Effector memory CD4-positive, alpha-beta T cell (primary cell): Measurements from ENCODE around the gene HSD3B1.

ENCODE experiments used
- DNase-seq, 3 donors: peaks; one replicate each; pipeline ENCODE4 v3.0.0-alpha.2; 2020
- H3K27ac ChIP-seq: 2 replicates; pipeline ENCODE4 v1.7.0; 2013; ENCODE audit warnings: mild to moderate bottlenecking, low read length, moderate library complexity; ENCODE audit not compliant: insufficient read depth, poor library complexity, severe bottlenecking
- H3K27me3 ChIP-seq: replicated peaks from 2 replicates; pipeline ENCODE4 v1.7.0; 2013; ENCODE audit warnings: mild to moderate bottlenecking, low read length; ENCODE audit not compliant: insufficient read depth, control insufficient read depth, poor library complexity, severe bottlenecking
- H3K36me3 ChIP-seq: 2 replicates; pipeline ENCODE4 v1.7.0; 2013; ENCODE audit warnings: mild to moderate bottlenecking, low read length, moderate library complexity; ENCODE audit not compliant: control insufficient read depth, insufficient read depth
- H3K4me1 ChIP-seq: 2 replicates; pipeline ENCODE4 v1.7.0; 2013; ENCODE audit warnings: low read length, mild to moderate bottlenecking; ENCODE audit not compliant: control insufficient read depth, insufficient read depth, poor library complexity, severe bottlenecking
- H3K4me3 ChIP-seq: 2 replicates; pipeline ENCODE4 v1.7.0; 2013; ENCODE audit warnings: low read length, low read depth, mild to moderate bottlenecking; ENCODE audit not compliant: insufficient read depth, poor library complexity, severe bottlenecking
- H3K9me3 ChIP-seq: 2 replicates; pipeline ENCODE4 v1.7.0; 2013; ENCODE audit warnings: mild to moderate bottlenecking, low read length, moderate library complexity; ENCODE audit not compliant: control insufficient read depth

HSD3B1 gene

DNA sequence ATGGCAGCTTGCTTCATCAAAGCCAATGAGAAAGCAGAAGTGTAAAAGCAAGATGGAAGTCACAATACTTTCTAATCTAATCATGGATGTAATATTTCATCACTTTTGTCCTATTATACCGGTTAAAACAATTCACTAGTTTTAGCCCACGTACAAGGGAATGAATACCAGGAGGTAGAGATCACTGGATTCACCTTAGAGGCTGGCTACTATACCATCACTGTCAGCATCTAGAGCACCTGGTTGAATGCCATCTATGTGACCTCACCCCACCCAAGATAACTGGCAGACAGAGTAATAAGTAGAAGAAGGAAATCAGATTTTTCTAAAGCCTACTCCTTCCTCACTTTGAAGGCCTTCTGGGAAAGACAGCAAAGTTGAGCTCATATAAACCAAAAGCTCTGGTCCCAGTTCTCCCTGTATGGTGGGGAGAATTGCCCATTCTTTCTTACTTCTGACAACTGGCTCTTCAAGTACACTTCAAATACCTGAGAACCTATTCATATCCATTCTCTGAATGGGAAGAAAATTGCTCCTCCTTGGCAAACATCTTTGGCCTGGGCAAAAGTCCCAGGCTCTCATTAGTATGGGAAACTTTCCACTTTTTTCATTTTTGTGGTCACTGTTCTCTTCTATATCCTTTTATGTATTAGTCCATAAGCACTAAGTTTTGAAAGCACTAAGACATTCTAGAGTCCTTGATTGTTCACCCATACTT is 24.8 kb downstream of the HSD3B1 start:
- H3K27ac ChIP-seq, result no peak overlapping the region
- no peak for DNase-seq
- H3K4me1 ChIP-seq, result no peaks in the 10 kb centered on the region
- H3K27me3 ChIP-seq, result no peaks in the 10 kb centered on the region
- no peaks in the 10 kb centered on the region for H3K9me3 ChIP-seq
- no peaks in the 10 kb centered on the region for H3K36me3 ChIP-seq
- H3K4me3 ChIP-seq, result no peak overlapping the region

GRCh38 chr1:119532324-119532910 is 25.4 kb downstream of the HSD3B1 start:
- H3K4me1 ChIP-seq, result no peaks in the 10 kb centered on the region
- no peaks in the 10 kb centered on the region for H3K9me3 ChIP-seq
- no peak overlapping the region for H3K27ac ChIP-seq
- DNase-seq, result no peak
- no peaks in the 10 kb centered on the region for H3K27me3 ChIP-seq
- H3K36me3 ChIP-seq, result no peaks in the 10 kb centered on the region
- H3K4me3 ChIP-seq, result no peak overlapping the region

GRCh38 chr1:119535381-119535780 is 28.4 kb downstream of the HSD3B1 start:
- no peaks in the 10 kb centered on the region for H3K4me1 ChIP-seq
- no peak overlapping the region for H3K27ac ChIP-seq
- H3K36me3 ChIP-seq, result no peaks in the 10 kb centered on the region
- DNase-seq, result no peak
- no peak overlapping the region for H3K4me3 ChIP-seq
- no peaks in the 10 kb centered on the region for H3K9me3 ChIP-seq
- H3K27me3 ChIP-seq, result no peaks in the 10 kb centered on the region

DNA sequence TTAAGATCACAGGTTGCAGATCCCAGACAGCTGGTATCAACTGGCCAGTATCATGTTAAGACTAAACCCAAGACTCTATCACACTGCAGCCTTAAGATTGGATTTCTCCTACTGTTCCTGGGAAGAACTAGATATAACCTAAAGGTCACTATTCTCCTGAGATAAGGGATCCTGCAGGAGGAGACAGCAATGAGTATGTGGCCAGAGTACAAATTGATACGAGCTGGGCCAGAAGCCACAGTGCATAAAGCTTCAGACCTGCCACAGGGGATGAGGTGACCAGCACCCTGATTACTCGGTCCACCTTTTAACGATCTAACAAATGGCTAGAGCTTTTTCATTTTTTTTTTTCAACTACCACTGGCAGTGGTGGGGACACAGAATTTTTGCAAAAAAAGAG is 31.0 kb downstream of the HSD3B1 start:
- Histone ChIP-seq H3K36me3 (no peaks in the 10 kb centered on the region), H3K9me3 (no peaks in the 10 kb centered on the region), H3K27me3 (no peaks in the 10 kb centered on the region), H3K27ac (no peak overlapping the region), H3K4me3 (no peak overlapping the region), H3K4me1 (no peaks in the 10 kb centered on the region)
- no peak for DNase-seq

GRCh38 chr1:119539636-119540035 is 32.6 kb downstream of the HSD3B1 start:
- no peak for DNase-seq
- Histone ChIP-seq H3K9me3 (no peaks in the 10 kb centered on the region), H3K36me3 (no peaks in the 10 kb centered on the region), H3K4me3 (no peak overlapping the region), H3K27ac (no peak overlapping the region), H3K27me3 (no peaks in the 10 kb centered on the region), H3K4me1 (no peaks in the 10 kb centered on the region)

- H3K36me3 ChIP-seq, result no peaks in the 10 kb centered on the region
- no peaks in the 10 kb centered on the region for H3K27me3 ChIP-seq
- no peak overlapping the region for H3K4me3 ChIP-seq
- no peak overlapping the region for H3K27ac ChIP-seq
- no peak for DNase-seq
- H3K9me3 ChIP-seq, result no peaks in the 10 kb centered on the region
- H3K4me1 ChIP-seq, result no peaks in the 10 kb centered on the region
Measured at GRCh38 chr1:119541389-119541788, 34.4 kb downstream of the HSD3B1 start.

- H3K4me3 ChIP-seq, result no peak overlapping the region
- no peak overlapping the region for H3K27ac ChIP-seq
- H3K36me3 ChIP-seq, result no peaks in the 10 kb centered on the region
- H3K4me1 ChIP-seq, result no peaks in the 10 kb centered on the region
- H3K9me3 ChIP-seq, result no peaks in the 10 kb centered on the region
- H3K27me3 ChIP-seq, result no peaks in the 10 kb centered on the region
- DNase-seq, result no peak
Measured at GRCh38 chr1:119542492-119542946, 35.5 kb downstream of the HSD3B1 start.

DNA sequence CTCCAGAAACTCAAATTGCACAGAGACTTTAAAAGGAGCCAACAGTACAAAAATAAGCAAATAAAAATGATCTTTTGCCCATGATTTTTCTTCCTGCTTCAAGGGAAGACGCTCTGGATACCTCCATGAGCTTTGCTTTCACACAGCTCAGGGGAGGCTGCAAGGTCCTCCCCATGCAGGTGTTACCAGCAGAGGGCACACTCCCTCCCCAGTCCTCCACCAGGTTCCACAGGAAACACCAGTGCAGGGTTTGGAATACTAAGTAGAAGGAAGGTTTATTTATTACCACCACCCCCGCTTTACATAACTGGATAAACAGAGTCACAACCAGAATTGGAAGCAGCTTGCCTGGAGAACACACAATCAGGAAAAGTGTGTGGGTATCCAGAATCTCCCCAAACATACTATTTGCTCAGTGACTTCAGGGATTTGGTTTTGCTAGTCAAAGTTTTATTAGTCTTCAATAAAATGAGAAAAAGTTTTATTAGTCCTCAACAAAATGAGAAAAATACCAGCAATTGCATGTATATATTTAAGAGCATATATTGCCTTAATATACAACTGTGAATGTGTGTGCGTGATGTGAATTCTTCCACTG is 37.3 kb downstream of the HSD3B1 start:
- H3K27me3 ChIP-seq, result no peaks in the 10 kb centered on the region
- no peaks in the 10 kb centered on the region for H3K4me1 ChIP-seq
- no peaks in the 10 kb centered on the region for H3K9me3 ChIP-seq
- H3K36me3 ChIP-seq, result no peaks in the 10 kb centered on the region
- H3K4me3 ChIP-seq, result no peak overlapping the region
- no peak overlapping the region for H3K27ac ChIP-seq
- DNase-seq, result no peak

GRCh38 chr1:119546641-119547040 is 39.6 kb downstream of the HSD3B1 start:
- no peaks in the 10 kb centered on the region for H3K4me1 ChIP-seq
- DNase-seq, result no peak
- no peak overlapping the region for H3K4me3 ChIP-seq
- no peak overlapping the region for H3K27ac ChIP-seq
- no peaks in the 10 kb centered on the region for H3K36me3 ChIP-seq
- no peaks in the 10 kb centered on the region for H3K27me3 ChIP-seq
- no peaks in the 10 kb centered on the region for H3K9me3 ChIP-seq

GRCh38 chr1:119547306-119547705 is 40.3 kb downstream of the HSD3B1 start:
- Histone ChIP-seq H3K27ac (no peak overlapping the region), H3K4me1 (no peaks in the 10 kb centered on the region), H3K9me3 (no peaks in the 10 kb centered on the region), H3K36me3 (no peaks in the 10 kb centered on the region), H3K4me3 (no peak overlapping the region), H3K27me3 (no peaks in the 10 kb centered on the region)
- no peak for DNase-seq
